HepG2 (cell line): ENCODE results near the gene RBM47. TPM values are rescaled to one million over a fixed set of nuclear protein-coding genes. Genes with fewer than 3 reads are reported as not detected.

Experiments
- ATAC-seq: fragments of 200-7000 bp; cut with Tn5 transposase; 3 replicates; pipeline ENCODE4 v1.9.1; 2020; ENCODE audit warnings: mild to moderate bottlenecking, moderate library complexity
- BruUV-seq: library from RNA; stranded (reverse); fragments of 400-500 nt; replicated peaks from 2 replicates; lab custom pipeline; 2021; lab: Mats Ljungman, UMichigan
- CTCF ChIA-PET: fragments of 300-600 bp; formaldehyde crosslinking; extraction: SDS; loops from one replicate; lab custom pipeline; 2021; ENCODE audit warnings: low total read pairs, inconsistent platforms, low intra/inter-chr PET ratio; lab: Yijun Ruan, JAX
- POLR2A ChIA-PET: fragments of 350-600 bp; sonication (Branson Sonifier 250); formaldehyde crosslinking; loops from one replicate; lab custom pipeline; 2020; ENCODE audit warnings: antibody characterized with exemption, inconsistent platforms; lab: Yijun Ruan, JAX
- DNase-seq: peaks from one replicate; pipeline ENCODE4 v3.0.0-alpha.2; 2015; ENCODE audit warnings: low spot score
- FAIRE-seq: peaks from 3 replicates; lab custom pipeline; 2011; peaks lifted over from hg19 to GRCh38; lab: Jason Lieb, UNC
- H2AFZ ChIP-seq: one replicate; pipeline ENCODE4 v1.6.1; 2011; ENCODE audit warnings: low read length, inconsistent platforms
- H3K27ac ChIP-seq: fragments of 300-600 bp; 3 replicates; pipeline ENCODE4 v1.8.0; 2011; ENCODE audit warnings: mixed run types, mild to moderate bottlenecking, mixed read lengths, low read length, inconsistent platforms; ENCODE audit not compliant: insufficient read depth; ENCODE audit errors: extremely low read length
- H3K27me3 ChIP-seq, 2 experiments: fragments of 200-600 bp in 1 of 2; 2 replicates in 1 of 2; 3 replicates in 1 of 2; pipeline versions ENCODE4 v1.6.0 to v1.8.0; 2011; ENCODE audit warnings: low read length in 2 of 2, mild to moderate bottlenecking in 2 of 2, moderate library complexity in 2 of 2, inconsistent platforms in 1 of 2; ENCODE audit not compliant: insufficient read depth in 2 of 2, control insufficient read depth in 1 of 2
- H3K36me3 ChIP-seq, 2 experiments: fragments of 200-600 bp in 1 of 2; replicated peaks in 1 of 2; 2 replicates in 1 of 2; 3 replicates in 1 of 2; pipeline versions ENCODE4 v1.5.1 to v1.8.0; 2011; ENCODE audit warnings: low read length in 2 of 2, inconsistent platforms in 1 of 2; ENCODE audit not compliant: insufficient read depth in 2 of 2, control insufficient read depth in 1 of 2
- H3K4me1 ChIP-seq: 2 replicates; pipeline ENCODE4 v1.5.1; 2012; ENCODE audit warnings: low read length, inconsistent platforms; ENCODE audit not compliant: insufficient read depth
- H3K4me2 ChIP-seq: 2 replicates; pipeline ENCODE4 v1.6.0; 2011; ENCODE audit warnings: low read depth, low read length, inconsistent platforms
- H3K4me3 ChIP-seq, 3 experiments: fragments of 200-600 bp in 1 of 3; sonication (generic), shearing (Covaris generic) in 1 of 3; replicated peaks in 1 of 3; 2 replicates each; pipeline ENCODE4 v1.5.1; 2011 to 2016; ENCODE audit warnings: low read length in 3 of 3, inconsistent platforms in 2 of 3, low read depth in 2 of 3, mild to moderate bottlenecking in 2 of 3, control low read depth in 1 of 3, mixed read lengths in 1 of 3; ENCODE audit not compliant: insufficient read depth in 1 of 3
- H3K79me2 ChIP-seq: one replicate; pipeline ENCODE4 v1.6.1; 2011; ENCODE audit warnings: low read length, inconsistent platforms; ENCODE audit not compliant: insufficient read depth
- H3K9ac ChIP-seq: 2 replicates; pipeline ENCODE4 v1.6.0; 2011; ENCODE audit warnings: mild to moderate bottlenecking, low read depth, low read length, inconsistent platforms; ENCODE audit not compliant: insufficient read depth
- H3K9me3 ChIP-seq: 2 replicates; pipeline ENCODE4 v1.5.1; 2012; ENCODE audit warnings: mild to moderate bottlenecking, low read length
- H4K20me1 ChIP-seq: 2 replicates; pipeline ENCODE4 v1.6.0; 2011; ENCODE audit warnings: inconsistent platforms, mild to moderate bottlenecking, low read length, moderate library complexity; ENCODE audit not compliant: insufficient read depth
- ATF3 ChIP-seq: sonication (generic); formaldehyde crosslinking; IDR thresholded peaks from 2 replicates; pipeline ENCODE4 v1.4.0; 2020; ENCODE audit warnings: missing genetic modification reagents
- GABPB1 ChIP-seq: IDR thresholded peaks from 2 replicates; pipeline ENCODE4 v1.6.1; 2016; ENCODE audit warnings: mild to moderate bottlenecking, missing genetic modification reagents, moderate library complexity, missing compliant biosample characterization
- KMT2A ChIP-seq: sonication (generic); formaldehyde crosslinking; IDR thresholded peaks from 2 replicates; pipeline ENCODE4 v1.4.0; 2020; ENCODE audit warnings: missing genetic modification reagents
- NCOA2 ChIP-seq: sonication (generic); formaldehyde crosslinking; IDR thresholded peaks from 2 replicates; pipeline ENCODE4 v1.8.0; 2022; ENCODE audit warnings: inconsistent platforms
- PHF20 ChIP-seq: sonication (generic); formaldehyde crosslinking; IDR thresholded peaks from 2 replicates; pipeline ENCODE4 v1.5.0; 2020; ENCODE audit warnings: mild to moderate bottlenecking, missing genetic modification reagents
- YY1 ChIP-seq: IDR thresholded peaks from 2 replicates; pipeline ENCODE4 v1.6.1; 2011; ENCODE audit warnings: low read length, low read depth, moderate library complexity, mild to moderate bottlenecking; ENCODE audit not compliant: insufficient read depth, insufficient replicate concordance
- ZKSCAN1 ChIP-seq: fragments of 150-350 bp; IDR thresholded peaks from 2 replicates; pipeline ENCODE4 v1.6.1; 2014; ENCODE audit warnings: low read length
- WGBS: methylation state at CpG from one replicate; pipeline ENCODE4 v1.1.6; 2017; ENCODE audit warnings: low lambda C conversion rate; 5-methylcytosine and 5-hydroxymethylcytosine counted together
- in situ Hi-C: cut with HindIII; loops from 2 replicates; pipeline ENCODE4 v1.10.0; 2017; ENCODE audit warnings: low pct_unique_long_range_greater_than_20kb; ENCODE audit not compliant: extremely low pct_ligation_motif_present
- intact Hi-C: fragments of 100-400 bp; cut with micrococcal nuclease; formaldehyde crosslinking; loops from one replicate; pipeline ENCODE4 v1.10.0; 2022; ENCODE audit not compliant: unreplicated experiment
- polyA plus RNA-seq, 8 experiments: library from polyadenylated mRNA; depleted of rRNA in 3 of 8; stranded (reverse) in 7 of 8; unstranded in 1 of 8; fragments of >200 nt; fragmentation: Illumina TruSeq in 4 of 8; extraction: Trizol in 4 of 8; gene quantifications; 2 replicates each; pipeline versions ENCODE4 v1.2.1 to v1.2.3, GENCODE V29; 2011 to 2016; ENCODE audit warnings: low read depth in 4 of 8, missing spikeins in 1 of 8, mixed read lengths in 1 of 8; ENCODE audit not compliant: insufficient read depth in 1 of 8
- total RNA-seq, 5 experiments: library from RNA; depleted of rRNA; stranded (reverse); fragments of >200 nt; fragmentation: Illumina TruSeq; extraction: Trizol; gene quantifications; 2 replicates each; pipeline ENCODE4 v1.2.3, GENCODE V29; 2016; ENCODE audit warnings: low read depth in 1 of 5
- TF ChIP-seq, protein P1 (sequence below): sonication (generic); formaldehyde crosslinking; IDR thresholded peaks from 2 replicates; pipeline ENCODE4 v1.4.0; 2020; ENCODE audit warnings: missing genetic modification reagents, borderline replicate concordance
- TF ChIP-seq, protein P2 (sequence below): sonication (generic); formaldehyde crosslinking; IDR thresholded peaks from 2 replicates; pipeline ENCODE4 v1.4.0; 2020; ENCODE audit warnings: missing genetic modification reagents
- TF ChIP-seq, protein P3 (sequence below): sonication (generic); formaldehyde crosslinking; IDR thresholded peaks from 2 replicates; pipeline ENCODE4 v1.4.0; 2020; ENCODE audit warnings: missing genetic modification reagents, borderline replicate concordance
- TF ChIP-seq, protein P4 (sequence below): sonication (generic); formaldehyde crosslinking; IDR thresholded peaks from 2 replicates; pipeline ENCODE4 v1.5.0; 2020; ENCODE audit warnings: mild to moderate bottlenecking, missing genetic modification reagents, moderate library complexity

The RBM47 gene
- total and polyA plus RNA-seq, 2 of the 13 experiments (the other 11 are each of a cell fraction or from before 2014, with no cell fraction given): 1.2 to 2.5 TPM

- in situ Hi-C loops: no loop called here
- DNase-seq (peak; percentile 45), ATAC-seq (peak; percentile 72), FAIRE-seq (peak; percentile 88)
- Histone ChIP-seq H3K79me2 (no peaks in the 10 kb centered on the region), H3K4me1 (peaks cover 27% of the 10 kb centered on the region), H3K4me2 (peak overlapping the region; percentile 91), H3K9ac (no peak overlapping the region), H3K27ac (no peak overlapping the region), H2AFZ (no peak overlapping the region), H3K4me3 (peak overlapping the region in 1 of 3 experiments; percentile 13; a peak in 1 of 6 replicates), H3K27me3 (0 out of 5 replicates have a peak, but pooled peaks cover 0 to 3% of the 10 kb centered on the region in 2 experiments), H3K36me3 (no peaks in the 10 kb centered on the region), H4K20me1 (no peaks in the 10 kb centered on the region), H3K9me3 (peaks cover 17% of the 10 kb centered on the region)
- intact Hi-C loops: loop anchor here (10.0 kb wide), 1 partner anchor 112 kb away; no protein-coding TSS in a partner anchor
- no TSS peak for BruUV-seq
- CTCF ChIA-PET: no interaction called here
- WGBS: 0% methylated on average over 5 of the region's 5 CpGs
- POLR2A ChIA-PET: interaction anchor here (0.7 to 2.9 kb wide), 2 partner anchors 15 to 696 kb away, joined by 3 to 13 read pairs; no protein-coding TSS in a partner anchor
- TF ChIP-seq KMT2A: no peak
- TF ChIP-seq ATF3 (CRISPR knock-in tag): no peak
- TF ChIP-seq, protein P1, sequence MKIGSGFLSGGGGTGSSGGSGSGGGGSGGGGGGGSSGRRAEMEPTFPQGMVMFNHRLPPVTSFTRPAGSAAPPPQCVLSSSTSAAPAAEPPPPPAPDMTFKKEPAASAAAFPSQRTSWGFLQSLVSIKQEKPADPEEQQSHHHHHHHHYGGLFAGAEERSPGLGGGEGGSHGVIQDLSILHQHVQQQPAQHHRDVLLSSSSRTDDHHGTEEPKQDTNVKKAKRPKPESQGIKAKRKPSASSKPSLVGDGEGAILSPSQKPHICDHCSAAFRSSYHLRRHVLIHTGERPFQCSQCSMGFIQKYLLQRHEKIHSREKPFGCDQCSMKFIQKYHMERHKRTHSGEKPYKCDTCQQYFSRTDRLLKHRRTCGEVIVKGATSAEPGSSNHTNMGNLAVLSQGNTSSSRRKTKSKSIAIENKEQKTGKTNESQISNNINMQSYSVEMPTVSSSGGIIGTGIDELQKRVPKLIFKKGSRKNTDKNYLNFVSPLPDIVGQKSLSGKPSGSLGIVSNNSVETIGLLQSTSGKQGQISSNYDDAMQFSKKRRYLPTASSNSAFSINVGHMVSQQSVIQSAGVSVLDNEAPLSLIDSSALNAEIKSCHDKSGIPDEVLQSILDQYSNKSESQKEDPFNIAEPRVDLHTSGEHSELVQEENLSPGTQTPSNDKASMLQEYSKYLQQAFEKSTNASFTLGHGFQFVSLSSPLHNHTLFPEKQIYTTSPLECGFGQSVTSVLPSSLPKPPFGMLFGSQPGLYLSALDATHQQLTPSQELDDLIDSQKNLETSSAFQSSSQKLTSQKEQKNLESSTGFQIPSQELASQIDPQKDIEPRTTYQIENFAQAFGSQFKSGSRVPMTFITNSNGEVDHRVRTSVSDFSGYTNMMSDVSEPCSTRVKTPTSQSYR (CRISPR knock-in tag): no peak
- TF ChIP-seq, protein P2, sequence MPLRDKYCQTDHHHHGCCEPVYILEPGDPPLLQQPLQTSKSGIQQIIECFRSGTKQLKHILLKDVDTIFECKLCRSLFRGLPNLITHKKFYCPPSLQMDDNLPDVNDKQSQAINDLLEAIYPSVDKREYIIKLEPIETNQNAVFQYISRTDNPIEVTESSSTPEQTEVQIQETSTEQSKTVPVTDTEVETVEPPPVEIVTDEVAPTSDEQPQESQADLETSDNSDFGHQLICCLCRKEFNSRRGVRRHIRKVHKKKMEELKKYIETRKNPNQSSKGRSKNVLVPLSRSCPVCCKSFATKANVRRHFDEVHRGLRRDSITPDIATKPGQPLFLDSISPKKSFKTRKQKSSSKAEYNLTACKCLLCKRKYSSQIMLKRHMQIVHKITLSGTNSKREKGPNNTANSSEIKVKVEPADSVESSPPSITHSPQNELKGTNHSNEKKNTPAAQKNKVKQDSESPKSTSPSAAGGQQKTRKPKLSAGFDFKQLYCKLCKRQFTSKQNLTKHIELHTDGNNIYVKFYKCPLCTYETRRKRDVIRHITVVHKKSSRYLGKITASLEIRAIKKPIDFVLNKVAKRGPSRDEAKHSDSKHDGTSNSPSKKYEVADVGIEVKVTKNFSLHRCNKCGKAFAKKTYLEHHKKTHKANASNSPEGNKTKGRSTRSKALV (CRISPR knock-in tag): no peak
- no peak for TF ChIP-seq ZKSCAN1
- TF ChIP-seq YY1: no peak
- no peak for TF ChIP-seq GABPB1 (CRISPR knock-in tag)
- TF ChIP-seq, protein P3, sequence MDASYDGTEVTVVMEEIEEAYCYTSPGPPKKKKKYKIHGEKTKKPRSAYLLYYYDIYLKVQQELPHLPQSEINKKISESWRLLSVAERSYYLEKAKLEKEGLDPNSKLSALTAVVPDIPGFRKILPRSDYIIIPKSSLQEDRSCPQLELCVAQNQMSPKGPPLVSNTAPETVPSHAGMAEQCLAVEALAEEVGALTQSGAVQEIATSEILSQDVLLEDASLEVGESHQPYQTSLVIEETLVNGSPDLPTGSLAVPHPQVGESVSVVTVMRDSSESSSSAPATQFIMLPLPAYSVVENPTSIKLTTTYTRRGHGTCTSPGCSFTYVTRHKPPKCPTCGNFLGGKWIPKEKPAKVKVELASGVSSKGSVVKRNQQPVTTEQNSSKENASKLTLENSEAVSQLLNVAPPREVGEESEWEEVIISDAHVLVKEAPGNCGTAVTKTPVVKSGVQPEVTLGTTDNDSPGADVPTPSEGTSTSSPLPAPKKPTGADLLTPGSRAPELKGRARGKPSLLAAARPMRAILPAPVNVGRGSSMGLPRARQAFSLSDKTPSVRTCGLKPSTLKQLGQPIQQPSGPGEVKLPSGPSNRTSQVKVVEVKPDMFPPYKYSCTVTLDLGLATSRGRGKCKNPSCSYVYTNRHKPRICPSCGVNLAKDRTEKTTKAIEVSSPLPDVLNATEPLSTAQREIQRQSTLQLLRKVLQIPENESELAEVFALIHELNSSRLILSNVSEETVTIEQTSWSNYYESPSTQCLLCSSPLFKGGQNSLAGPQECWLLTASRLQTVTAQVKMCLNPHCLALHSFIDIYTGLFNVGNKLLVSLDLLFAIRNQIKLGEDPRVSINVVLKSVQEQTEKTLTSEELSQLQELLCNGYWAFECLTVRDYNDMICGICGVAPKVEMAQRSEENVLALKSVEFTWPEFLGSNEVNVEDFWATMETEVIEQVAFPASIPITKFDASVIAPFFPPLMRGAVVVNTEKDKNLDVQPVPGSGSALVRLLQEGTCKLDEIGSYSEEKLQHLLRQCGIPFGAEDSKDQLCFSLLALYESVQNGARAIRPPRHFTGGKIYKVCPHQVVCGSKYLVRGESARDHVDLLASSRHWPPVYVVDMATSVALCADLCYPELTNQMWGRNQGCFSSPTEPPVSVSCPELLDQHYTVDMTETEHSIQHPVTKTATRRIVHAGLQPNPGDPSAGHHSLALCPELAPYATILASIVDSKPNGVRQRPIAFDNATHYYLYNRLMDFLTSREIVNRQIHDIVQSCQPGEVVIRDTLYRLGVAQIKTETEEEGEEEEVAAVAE: no peak
- peak; percentile 17; the same call in 1 of the 2 replicates for TF ChIP-seq NCOA2
- TF ChIP-seq PHF20: no peak
- TF ChIP-seq, protein P4, sequence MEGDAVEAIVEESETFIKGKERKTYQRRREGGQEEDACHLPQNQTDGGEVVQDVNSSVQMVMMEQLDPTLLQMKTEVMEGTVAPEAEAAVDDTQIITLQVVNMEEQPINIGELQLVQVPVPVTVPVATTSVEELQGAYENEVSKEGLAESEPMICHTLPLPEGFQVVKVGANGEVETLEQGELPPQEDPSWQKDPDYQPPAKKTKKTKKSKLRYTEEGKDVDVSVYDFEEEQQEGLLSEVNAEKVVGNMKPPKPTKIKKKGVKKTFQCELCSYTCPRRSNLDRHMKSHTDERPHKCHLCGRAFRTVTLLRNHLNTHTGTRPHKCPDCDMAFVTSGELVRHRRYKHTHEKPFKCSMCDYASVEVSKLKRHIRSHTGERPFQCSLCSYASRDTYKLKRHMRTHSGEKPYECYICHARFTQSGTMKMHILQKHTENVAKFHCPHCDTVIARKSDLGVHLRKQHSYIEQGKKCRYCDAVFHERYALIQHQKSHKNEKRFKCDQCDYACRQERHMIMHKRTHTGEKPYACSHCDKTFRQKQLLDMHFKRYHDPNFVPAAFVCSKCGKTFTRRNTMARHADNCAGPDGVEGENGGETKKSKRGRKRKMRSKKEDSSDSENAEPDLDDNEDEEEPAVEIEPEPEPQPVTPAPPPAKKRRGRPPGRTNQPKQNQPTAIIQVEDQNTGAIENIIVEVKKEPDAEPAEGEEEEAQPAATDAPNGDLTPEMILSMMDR: no peak
These were observed 226.6 kb downstream of the RBM47 start for GRCh38 chr4:40403081-40403480.
